Activated T-helper 17 cell treated with anti-CD3 and anti-CD28 coated beads, Interleukin-2, amount 50 U/mL, for 72 hours (primary cell): ENCODE data around the gene RNFT2. TPM values are rescaled to one million over a fixed set of nuclear protein-coding genes. Genes with fewer than 3 reads are reported as not detected.

Experiments
- ATAC-seq: fragments of 150-1000 bp; cut with Tn5 transposase; replicated peaks from 2 replicates; pipeline ENCODE4 v1.10.0; 2021; ENCODE audit warnings: mild to moderate bottlenecking, moderate library complexity
- H3K27ac Mint-ChIP-seq: one replicate; pipeline ENCODE4 v1.8.0; 2022; ENCODE audit warnings: mixed read lengths
- H3K27me3 Mint-ChIP-seq: one replicate; pipeline ENCODE4 v1.8.0; 2022; ENCODE audit warnings: mixed read lengths
- H3K36me3 Mint-ChIP-seq: one replicate; pipeline ENCODE4 v1.8.0; 2022; ENCODE audit warnings: low read depth, mild to moderate bottlenecking, mixed read lengths
- H3K4me1 Mint-ChIP-seq: one replicate; pipeline ENCODE4 v1.8.0; 2022; ENCODE audit warnings: mixed read lengths
- H3K4me3 Mint-ChIP-seq: one replicate; pipeline ENCODE4 v1.8.0; 2022; ENCODE audit warnings: mild to moderate bottlenecking, mixed read lengths
- H3K9me3 Mint-ChIP-seq: one replicate; pipeline ENCODE4 v1.8.0; 2022; ENCODE audit warnings: mixed read lengths
- total RNA-seq, 2 donors: library from RNA; stranded (reverse); gene quantifications; one replicate each; pipeline ENCODE4 v1.2.3, GENCODE V29; 2022

The RNFT2 gene, protein sequence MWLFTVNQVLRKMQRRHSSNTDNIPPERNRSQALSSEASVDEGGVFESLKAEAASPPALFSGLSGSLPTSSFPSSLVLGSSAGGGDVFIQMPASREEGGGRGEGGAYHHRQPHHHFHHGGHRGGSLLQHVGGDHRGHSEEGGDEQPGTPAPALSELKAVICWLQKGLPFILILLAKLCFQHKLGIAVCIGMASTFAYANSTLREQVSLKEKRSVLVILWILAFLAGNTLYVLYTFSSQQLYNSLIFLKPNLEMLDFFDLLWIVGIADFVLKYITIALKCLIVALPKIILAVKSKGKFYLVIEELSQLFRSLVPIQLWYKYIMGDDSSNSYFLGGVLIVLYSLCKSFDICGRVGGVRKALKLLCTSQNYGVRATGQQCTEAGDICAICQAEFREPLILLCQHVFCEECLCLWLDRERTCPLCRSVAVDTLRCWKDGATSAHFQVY
- total RNA-seq, result 10 to 100 TPM; 12.3 to 23.6 TPM

DNA sequence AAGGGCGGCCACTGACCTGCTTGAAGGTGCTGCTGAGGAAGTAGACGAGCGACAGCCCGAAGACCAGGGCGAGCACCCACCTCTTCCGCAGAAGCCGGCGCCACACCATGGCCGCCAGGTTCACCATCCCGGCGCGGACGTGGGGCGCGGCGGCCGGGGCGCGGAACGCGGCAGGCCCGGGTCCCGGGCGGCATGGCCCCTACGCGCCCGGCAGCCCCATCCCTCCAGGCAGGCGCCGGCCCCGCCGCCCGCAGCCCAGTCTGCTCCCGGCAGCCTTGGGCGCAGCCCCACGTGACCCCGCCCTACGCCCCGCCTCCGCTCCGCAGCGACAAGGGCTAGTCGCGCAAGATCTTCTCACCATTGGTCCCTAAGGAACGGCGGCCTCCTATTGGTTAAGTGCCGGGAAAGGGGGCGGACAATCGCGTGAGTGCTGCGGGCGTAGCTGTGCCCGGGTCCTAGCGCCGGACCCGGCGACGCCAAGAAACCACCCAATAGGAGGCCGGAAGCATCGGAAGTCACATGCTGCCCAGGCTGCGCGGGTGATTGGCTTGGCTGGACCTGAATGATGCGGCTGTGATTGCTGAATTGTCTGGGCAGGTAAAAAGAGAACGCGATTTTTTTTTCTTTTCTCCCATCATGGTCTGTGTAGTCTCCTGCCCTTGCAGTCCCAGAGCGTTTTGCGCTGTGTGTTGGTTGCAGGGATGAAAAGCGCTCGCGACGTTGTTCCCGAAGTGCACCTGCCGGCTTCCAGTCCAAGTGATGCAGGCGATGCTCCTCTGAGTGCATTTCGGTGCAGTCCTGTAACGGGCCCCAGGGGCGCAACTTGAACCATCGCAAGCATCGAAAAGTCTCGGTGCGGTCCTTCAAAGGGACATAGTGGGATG, at the start of gene RNFT2, which contains the start of gene SPRING1:
Gene RNFT2 (plus strand): TSS at position 542 of the 884 bp plus-strand sequence. CDS start 2,183 bp downstream, outside the sequence.
Gene SPRING1 (minus strand): TSS at position 296 of the 884 bp plus-strand sequence. CDS start 169 bp downstream, at position 127.
- H3K9me3 Mint-ChIP-seq, result no peaks in the 10 kb centered on the region
- H3K27me3 Mint-ChIP-seq, result no peaks in the 10 kb centered on the region
- ATAC-seq, result peak; percentile 99
- peaks cover 19% of the 10 kb centered on the region for H3K36me3 Mint-ChIP-seq
- peak within 1 kb of the TSS; percentile 94 for H3K27ac Mint-ChIP-seq
- peaks cover 25% of the 10 kb centered on the region for H3K4me1 Mint-ChIP-seq
- peak within 1 kb of the TSS; percentile 97 for H3K4me3 Mint-ChIP-seq

DNA sequence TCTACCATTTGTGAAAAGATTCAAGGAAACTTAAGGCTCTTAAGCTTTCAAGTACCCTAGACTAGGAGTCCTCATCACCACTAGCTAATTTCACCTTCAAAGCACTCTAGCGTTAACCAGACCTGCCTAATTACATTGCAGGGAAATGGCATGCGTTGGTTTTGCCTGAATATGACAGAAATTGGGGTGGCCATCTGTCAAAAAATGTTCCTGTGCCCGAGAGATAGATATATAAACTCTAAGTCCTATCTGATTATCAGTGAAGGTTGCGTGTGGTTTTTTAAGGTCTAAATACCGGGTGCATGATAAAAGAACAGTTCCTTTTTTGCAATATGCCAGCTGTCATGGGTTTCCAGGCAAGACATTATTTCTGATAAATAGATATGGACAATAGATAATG, 48.6 kb upstream of the RNFT2 start:
- Mint-ChIP-seq H3K27ac (no peak overlapping the region), H3K36me3 (no peaks in the 10 kb centered on the region), H3K9me3 (no peaks in the 10 kb centered on the region), H3K4me1 (no peaks in the 10 kb centered on the region), H3K27me3 (peaks cover 23% of the 10 kb centered on the region), H3K4me3 (no peak overlapping the region)
- ATAC-seq, result no peak

DNA sequence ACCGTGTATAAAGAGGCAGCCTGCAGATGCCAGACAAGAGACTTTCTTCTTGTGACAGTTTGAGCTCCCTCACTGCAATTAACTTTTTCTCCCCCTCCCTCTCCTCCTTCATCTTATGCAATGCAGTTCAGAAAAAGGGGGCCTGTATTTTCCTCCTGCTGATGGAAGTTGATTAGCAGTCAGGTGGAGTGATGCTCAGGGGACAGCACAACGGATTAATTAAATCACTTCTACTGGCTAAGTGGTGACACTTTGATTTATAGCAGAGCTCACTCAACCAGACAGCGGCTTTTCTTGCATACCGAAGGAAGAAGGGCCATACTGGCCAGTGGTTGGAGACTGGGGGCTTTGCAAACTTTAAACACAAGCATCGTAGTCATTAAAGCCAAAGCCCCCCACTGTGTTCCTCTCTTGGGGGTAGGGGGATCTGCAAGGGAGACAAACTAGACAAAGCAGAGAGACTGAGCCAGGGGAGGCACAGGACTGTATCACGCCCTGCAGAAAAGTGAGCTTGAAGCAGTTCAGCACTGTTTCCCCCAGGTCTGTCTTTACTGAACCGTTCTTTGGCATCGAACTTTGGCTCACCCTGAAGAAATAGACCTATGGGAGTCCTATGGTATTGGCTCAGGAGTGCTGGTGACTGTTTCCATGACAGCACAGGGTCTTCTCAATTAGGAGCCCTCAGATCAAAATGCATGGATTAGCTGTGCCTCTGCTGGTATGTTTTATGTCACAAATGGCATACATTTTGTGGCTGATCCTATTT, 48.0 kb upstream of the RNFT2 start:
- no peaks in the 10 kb centered on the region for H3K9me3 Mint-ChIP-seq
- peaks cover 3% of the 10 kb centered on the region for H3K4me1 Mint-ChIP-seq
- no peak for ATAC-seq
- H3K4me3 Mint-ChIP-seq, result no peak overlapping the region
- no peaks in the 10 kb centered on the region for H3K36me3 Mint-ChIP-seq
- H3K27ac Mint-ChIP-seq, result no peak overlapping the region
- peaks cover 29% of the 10 kb centered on the region for H3K27me3 Mint-ChIP-seq

DNA sequence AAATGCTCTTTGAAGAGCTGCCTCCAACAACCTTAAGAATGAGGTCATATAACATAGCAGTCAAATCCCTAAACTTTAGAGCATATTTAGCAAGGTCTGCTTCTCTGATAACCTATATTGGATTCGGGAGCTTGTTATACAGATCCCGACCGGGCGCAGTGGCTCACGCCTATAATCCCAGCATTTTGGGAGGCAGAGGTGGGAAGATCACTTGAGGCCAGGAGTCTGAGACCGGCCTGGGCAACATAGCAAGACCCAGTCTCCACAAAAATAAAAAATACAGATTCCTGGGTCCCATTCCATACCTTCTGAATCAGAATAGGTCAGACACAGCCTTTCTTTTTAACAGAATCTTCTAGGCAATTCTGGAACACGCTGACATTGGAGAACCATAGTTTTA, 46.9 kb upstream of the RNFT2 start:
- Mint-ChIP-seq H3K4me3 (no peak overlapping the region), H3K27me3 (peaks cover 34% of the 10 kb centered on the region), H3K36me3 (no peaks in the 10 kb centered on the region), H3K9me3 (no peaks in the 10 kb centered on the region), H3K27ac (no peak overlapping the region), H3K4me1 (peaks cover 4% of the 10 kb centered on the region)
- no peak for ATAC-seq

DNA sequence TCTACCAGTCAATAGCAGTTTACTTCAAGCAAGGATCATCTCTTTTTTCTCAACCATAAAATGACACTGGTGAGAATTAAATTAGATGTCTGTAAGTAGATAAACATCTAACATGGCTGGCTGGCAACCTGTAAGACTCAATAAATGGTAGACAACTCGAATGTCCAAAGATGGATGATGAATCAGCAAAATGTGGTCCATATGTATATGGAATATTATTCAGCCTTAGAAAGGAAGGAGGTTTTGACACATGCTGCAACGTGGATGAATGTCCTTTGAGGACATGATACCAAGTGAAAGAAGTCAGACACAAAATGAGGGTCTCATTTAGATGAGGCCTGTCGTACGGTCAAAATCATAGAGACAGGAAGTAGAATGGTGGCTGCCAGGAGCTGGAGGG, 46.5 kb upstream of the RNFT2 start:
- H3K27me3 Mint-ChIP-seq, result peaks cover 39% of the 10 kb centered on the region
- H3K36me3 Mint-ChIP-seq, result no peaks in the 10 kb centered on the region
- no peak overlapping the region for H3K4me3 Mint-ChIP-seq
- H3K9me3 Mint-ChIP-seq, result no peaks in the 10 kb centered on the region
- peaks cover 4% of the 10 kb centered on the region for H3K4me1 Mint-ChIP-seq
- no peak for ATAC-seq
- H3K27ac Mint-ChIP-seq, result no peak overlapping the region

DNA sequence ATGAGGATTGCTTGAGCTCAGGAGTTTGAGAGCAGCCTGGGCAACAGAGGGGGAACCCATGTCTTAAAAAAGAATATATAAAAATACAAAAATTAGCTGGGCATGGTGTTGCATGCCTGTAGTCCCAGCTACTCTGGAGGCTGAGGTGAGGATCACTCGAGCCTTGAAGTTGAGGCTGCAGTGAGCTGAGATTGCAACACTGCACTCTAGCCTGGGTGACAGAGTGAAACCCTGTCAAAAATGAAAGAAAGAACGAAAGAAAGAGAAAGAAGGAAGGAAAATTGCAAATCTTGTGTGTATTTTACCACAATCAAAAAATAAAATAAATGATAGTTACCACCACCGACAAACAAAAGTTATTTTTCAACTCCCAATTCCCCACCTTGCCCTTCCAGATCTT, 45.5 kb upstream of the RNFT2 start:
- ATAC-seq, result no peak
- no peak overlapping the region for H3K27ac Mint-ChIP-seq
- H3K27me3 Mint-ChIP-seq, result peaks cover 39% of the 10 kb centered on the region
- H3K9me3 Mint-ChIP-seq, result no peaks in the 10 kb centered on the region
- no peak overlapping the region for H3K4me3 Mint-ChIP-seq
- H3K36me3 Mint-ChIP-seq, result no peaks in the 10 kb centered on the region
- peaks cover 4% of the 10 kb centered on the region for H3K4me1 Mint-ChIP-seq

DNA sequence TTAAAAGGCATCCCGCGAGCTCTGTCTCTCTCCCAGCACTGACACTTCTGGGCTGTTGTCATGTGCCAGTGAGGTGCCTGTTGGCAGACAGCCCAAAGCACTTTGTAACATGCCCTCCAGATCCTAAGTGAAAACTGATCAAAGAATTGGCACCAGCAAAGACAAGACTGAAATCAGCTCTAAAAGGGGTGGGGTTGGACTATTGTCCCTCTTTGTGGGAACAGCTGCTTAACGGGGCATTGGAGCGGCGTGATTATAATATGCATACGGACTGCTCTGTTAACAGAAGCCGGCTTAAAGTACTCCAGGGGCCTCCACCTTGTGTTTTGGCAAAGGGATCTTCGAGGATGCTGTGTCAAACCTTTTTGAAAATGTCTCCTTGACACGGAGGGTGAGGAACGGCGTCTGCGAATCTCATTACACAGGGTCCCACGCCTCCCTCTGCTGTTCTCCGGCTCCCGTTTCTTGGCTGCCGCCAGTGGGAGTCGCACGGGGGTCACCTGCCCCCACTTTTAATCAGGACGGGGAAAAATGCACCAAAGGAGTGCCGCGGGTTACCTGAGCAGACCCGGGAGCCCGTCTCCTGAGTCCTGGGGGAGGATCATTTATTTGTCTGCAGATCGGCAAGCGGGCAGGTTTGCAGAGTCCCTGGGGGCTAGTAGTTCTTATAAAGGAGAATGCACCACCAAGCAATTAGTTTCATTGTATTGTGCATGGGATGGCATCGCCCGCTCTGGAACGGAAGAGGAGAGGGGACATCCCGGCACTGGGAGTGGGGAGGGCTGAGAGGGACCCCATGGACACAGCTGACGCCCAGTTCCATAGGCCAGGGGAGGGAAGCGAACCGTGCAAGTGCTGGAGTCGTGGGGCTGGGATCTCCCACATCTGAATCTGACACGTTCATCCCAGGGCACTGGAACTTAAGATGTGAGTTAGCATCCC, 44.6 kb upstream of the RNFT2 start:
- Mint-ChIP-seq H3K36me3 (no peaks in the 10 kb centered on the region), H3K9me3 (no peaks in the 10 kb centered on the region)

DNA sequence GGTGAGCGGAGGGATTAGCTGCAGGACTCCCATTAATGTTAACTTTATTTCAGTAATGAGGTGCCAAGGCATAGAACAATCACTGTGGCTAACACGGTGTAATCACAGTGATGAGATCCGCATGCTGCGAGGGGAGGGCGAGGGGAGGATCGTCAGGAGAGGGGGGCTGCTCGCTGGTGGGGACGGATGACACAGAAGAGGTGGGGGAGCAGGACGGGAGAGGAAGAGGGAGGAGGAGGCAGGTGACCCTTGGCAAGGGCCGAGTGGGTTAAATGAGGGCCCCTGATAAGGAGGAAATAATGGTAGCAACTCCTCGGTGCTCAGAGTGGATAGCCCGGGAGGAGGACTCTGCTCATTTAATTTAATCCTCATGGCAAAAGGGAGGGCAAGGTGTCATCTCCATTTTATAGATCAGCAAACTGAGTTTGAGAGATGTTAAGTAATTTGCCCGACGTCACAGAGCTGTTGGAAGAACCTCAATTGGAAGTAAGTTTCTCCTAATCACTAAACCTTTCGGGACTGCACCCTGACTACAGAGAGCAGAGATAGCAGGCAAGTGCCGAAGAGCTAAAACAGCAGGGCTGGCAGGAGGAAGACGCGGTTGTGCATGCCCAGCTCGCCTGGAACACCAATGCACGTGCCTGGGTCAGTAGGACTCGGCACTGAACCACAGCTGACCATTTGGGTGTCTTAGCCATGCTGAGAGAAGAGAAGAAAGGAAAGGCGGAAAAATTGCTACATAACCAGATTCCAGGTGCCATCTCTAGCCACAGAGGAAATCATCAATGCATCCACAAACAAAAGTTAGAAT, 43.3 kb upstream of the RNFT2 start:
- peaks cover 4% of the 10 kb centered on the region for H3K4me1 Mint-ChIP-seq
- no peak for ATAC-seq
- H3K9me3 Mint-ChIP-seq, result no peaks in the 10 kb centered on the region
- H3K27me3 Mint-ChIP-seq, result peaks cover 39% of the 10 kb centered on the region
- H3K27ac Mint-ChIP-seq, result no peak overlapping the region
- H3K36me3 Mint-ChIP-seq, result no peaks in the 10 kb centered on the region
- H3K4me3 Mint-ChIP-seq, result no peak overlapping the region

More for the DNA sequence above, 44.6 kb upstream of the RNFT2 start:
- no peak overlapping the region for H3K27ac Mint-ChIP-seq
- H3K4me1 Mint-ChIP-seq, result peaks cover 4% of the 10 kb centered on the region
- ATAC-seq, result no peak
- peaks cover 39% of the 10 kb centered on the region for H3K27me3 Mint-ChIP-seq
- no peak overlapping the region for H3K4me3 Mint-ChIP-seq

DNA sequence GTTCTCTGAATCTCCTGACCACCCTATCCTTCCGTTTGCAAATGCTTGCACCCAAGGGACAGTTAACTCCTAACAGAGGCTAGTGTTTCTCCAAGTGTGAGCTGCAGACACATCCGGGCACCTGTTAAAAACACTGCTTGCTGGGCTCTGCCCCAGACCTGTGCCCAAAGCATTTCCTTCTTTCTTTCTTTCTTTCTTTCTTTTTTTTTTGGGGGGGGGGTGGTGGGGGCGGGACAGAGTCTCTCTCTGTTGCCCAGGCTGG, 42.7 kb upstream of the RNFT2 start:
- H3K4me3 Mint-ChIP-seq, result no peak overlapping the region
- H3K36me3 Mint-ChIP-seq, result no peaks in the 10 kb centered on the region
- no peak overlapping the region for H3K27ac Mint-ChIP-seq
- H3K9me3 Mint-ChIP-seq, result no peaks in the 10 kb centered on the region
- ATAC-seq, result no peak
- H3K4me1 Mint-ChIP-seq, result peaks cover 4% of the 10 kb centered on the region
- H3K27me3 Mint-ChIP-seq, result peaks cover 39% of the 10 kb centered on the region

DNA sequence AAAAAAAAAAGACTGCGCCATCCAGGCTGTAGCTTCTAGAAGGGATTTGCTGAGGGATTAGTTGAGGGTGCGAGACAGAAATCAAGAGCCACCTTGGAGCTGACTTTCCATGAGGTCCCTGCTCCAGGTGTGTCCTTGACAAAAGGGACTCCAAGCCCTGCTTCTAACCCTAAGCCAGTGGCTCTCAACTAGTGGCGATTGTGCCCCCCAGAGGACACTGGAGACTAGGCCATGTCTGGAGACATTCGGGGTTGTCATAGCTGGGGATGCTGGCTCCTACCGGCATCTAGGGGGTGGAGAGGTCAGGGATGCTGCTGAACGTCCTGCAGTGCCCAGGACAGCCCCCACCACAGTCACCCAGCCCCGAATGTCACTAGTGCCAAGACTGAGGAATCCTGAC, 40.8 kb upstream of the RNFT2 start:
- H3K4me3 Mint-ChIP-seq, result no peak overlapping the region
- peaks cover 4% of the 10 kb centered on the region for H3K4me1 Mint-ChIP-seq
- peaks cover 35% of the 10 kb centered on the region for H3K27me3 Mint-ChIP-seq
- no peak overlapping the region for H3K27ac Mint-ChIP-seq
- ATAC-seq, result no peak
- no peaks in the 10 kb centered on the region for H3K36me3 Mint-ChIP-seq
- no peaks in the 10 kb centered on the region for H3K9me3 Mint-ChIP-seq

DNA sequence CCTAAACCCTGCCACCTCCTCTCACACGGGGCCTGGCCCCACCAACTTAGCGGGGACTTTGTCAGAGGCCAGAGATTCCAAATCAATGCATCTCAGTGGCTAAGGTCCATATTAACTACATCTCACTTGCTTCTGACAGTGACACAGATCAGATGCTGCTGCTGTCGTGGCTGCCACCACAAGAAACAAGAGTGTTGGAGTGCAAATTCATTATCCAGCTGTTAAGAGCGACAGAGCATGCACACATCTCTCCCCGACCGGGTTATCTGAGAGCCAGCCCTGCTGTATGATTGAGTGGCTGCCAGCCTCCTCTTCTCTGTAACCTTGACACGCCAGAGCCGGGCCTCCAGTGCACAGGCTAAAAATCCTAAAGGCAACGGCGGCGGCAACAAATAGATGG, 40.4 kb upstream of the RNFT2 start:
- H3K27ac Mint-ChIP-seq, result no peak overlapping the region
- peaks cover 4% of the 10 kb centered on the region for H3K4me1 Mint-ChIP-seq
- H3K9me3 Mint-ChIP-seq, result no peaks in the 10 kb centered on the region
- H3K4me3 Mint-ChIP-seq, result no peak overlapping the region
- H3K27me3 Mint-ChIP-seq, result peaks cover 32% of the 10 kb centered on the region
- ATAC-seq, result no peak
- H3K36me3 Mint-ChIP-seq, result no peaks in the 10 kb centered on the region

DNA sequence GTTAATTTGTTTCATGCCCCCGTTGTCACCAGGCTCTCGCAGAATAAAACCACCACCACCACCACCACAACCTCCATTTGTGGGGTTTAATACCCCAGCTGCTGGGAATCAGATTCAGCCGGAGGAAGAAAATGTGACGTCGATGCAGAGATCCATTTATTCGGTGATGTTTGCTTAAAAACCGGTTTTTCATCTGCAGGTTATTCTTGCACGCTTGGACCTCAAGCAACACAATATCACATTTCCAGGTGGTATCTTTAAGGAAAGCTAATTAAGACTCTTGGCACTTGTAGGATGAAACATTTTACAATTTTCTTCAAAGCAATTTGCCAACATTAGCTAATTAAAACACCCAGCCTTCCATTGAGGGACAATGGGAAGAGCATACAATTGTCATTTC, 40.0 kb upstream of the RNFT2 start:
- Mint-ChIP-seq H3K27me3 (peaks cover 28% of the 10 kb centered on the region), H3K36me3 (no peaks in the 10 kb centered on the region), H3K9me3 (no peaks in the 10 kb centered on the region), H3K4me3 (no peak overlapping the region), H3K4me1 (peaks cover 5% of the 10 kb centered on the region), H3K27ac (no peak overlapping the region)
- no peak for ATAC-seq

DNA sequence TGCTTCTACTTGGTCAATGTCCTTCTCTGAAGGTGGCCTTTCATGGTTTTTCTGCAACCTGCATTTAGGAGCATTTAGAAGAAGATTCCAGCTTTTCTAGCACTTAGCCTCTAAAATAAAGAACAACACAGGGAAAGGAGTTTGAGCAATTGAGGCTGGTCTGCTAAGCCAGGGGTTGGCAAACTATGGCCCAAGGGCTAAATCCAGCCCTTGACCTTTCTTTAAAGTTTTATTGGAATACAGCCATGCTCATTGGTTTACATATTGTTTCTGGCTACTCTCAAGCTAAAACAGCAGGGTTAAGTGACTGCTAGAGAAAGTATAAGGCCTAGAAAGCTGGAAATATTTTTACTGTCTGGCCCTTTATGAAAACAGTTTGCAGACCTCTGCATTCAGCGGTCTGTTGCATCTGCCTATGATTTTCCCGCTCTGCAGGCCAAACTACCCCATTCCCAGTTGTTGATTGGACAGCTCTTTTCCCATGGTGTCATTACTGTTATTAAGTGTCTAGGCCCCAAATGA, 39.5 kb upstream of the RNFT2 start:
- H3K36me3 Mint-ChIP-seq, result no peaks in the 10 kb centered on the region
- no peak for ATAC-seq
- no peaks in the 10 kb centered on the region for H3K9me3 Mint-ChIP-seq
- no peak overlapping the region for H3K4me3 Mint-ChIP-seq
- H3K27me3 Mint-ChIP-seq, result peaks cover 26% of the 10 kb centered on the region
- H3K4me1 Mint-ChIP-seq, result peaks cover 9% of the 10 kb centered on the region
- H3K27ac Mint-ChIP-seq, result no peak overlapping the region
